Endothelial cell of umbilical vein (primary cell): ENCODE data around the gene DLGAP1.

ENCODE experiments used
- EZH2 ChIP-seq: IDR thresholded peaks from 2 replicates; pipeline ENCODE4 v1.6.1; 2012; ENCODE audit warnings: borderline replicate concordance, low read depth, mild to moderate bottlenecking, moderate library complexity, low read length, inconsistent platforms; ENCODE audit not compliant: severe bottlenecking
- FOS ChIP-seq: IDR thresholded peaks from 2 replicates; pipeline ENCODE4 v1.6.1; 2011; ENCODE audit warnings: mild to moderate bottlenecking, low read length, moderate library complexity, borderline replicate concordance; ENCODE audit not compliant: insufficient read depth
- GATA2 ChIP-seq: IDR thresholded peaks from 2 replicates; pipeline ENCODE4 v1.7.0; 2011; ENCODE audit warnings: low read depth, mild to moderate bottlenecking, moderate library complexity, mixed read lengths, low read length; ENCODE audit not compliant: insufficient read length, insufficient read depth
- JUN ChIP-seq: IDR thresholded peaks from 2 replicates; pipeline ENCODE4 v1.6.1; 2011; ENCODE audit warnings: borderline replicate concordance, low read depth; ENCODE audit not compliant: insufficient read length, insufficient read depth
- MYC ChIP-seq: IDR thresholded peaks from one replicate; pipeline ENCODE4 v1.6.1; 2011; ENCODE audit warnings: mild to moderate bottlenecking, low read depth, low read length
- POLR2A ChIP-seq: IDR thresholded peaks from 2 replicates; pipeline ENCODE4 v1.6.1; 2012; ENCODE audit warnings: low read depth, mild to moderate bottlenecking, control low read depth, low read length
- POLR2AphosphoS5 ChIP-seq: IDR thresholded peaks from 2 replicates; pipeline ENCODE4 v1.6.1; 2012; ENCODE audit warnings: low read depth, mild to moderate bottlenecking, control low read depth, low read length, moderate library complexity; ENCODE audit not compliant: insufficient read depth
- TF ChIP-seq, protein P1 (sequence below), 2 donors: IDR thresholded peaks; 1 replicate in 1 of 2; 2 replicates in 1 of 2; pipeline ENCODE4 v1.5.1; 2011; ENCODE audit warnings: low read length in 2 of 2, mild to moderate bottlenecking in 2 of 2, moderate library complexity in 2 of 2, control low read depth in 1 of 2, inconsistent platforms in 1 of 2, low read depth in 1 of 2; ENCODE audit not compliant: insufficient read depth in 1 of 2; ENCODE audit errors: extremely low read depth in 1 of 2
- TF ChIP-seq, protein P2 (sequence below): IDR thresholded peaks from 2 replicates; pipeline ENCODE4 v1.6.1; 2011; ENCODE audit not compliant: insufficient read depth, insufficient read length

DNA sequence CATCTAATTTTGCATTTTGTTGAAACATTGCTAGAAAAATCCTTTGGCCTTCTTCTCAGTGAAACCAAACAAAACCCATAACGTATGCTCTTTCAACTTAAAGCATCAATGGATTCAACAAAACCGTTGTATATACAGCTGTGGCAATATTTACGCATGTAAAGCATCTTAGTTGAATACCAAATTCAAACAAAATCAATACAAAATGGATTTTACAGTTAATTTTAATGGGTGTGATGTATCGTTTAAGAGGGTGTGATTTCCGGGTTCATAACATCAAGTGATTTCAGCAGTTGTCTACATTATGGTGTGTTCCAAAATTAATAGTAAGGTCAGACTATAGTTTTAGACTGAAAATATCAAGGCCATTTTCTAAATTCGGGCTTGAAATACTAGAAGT is 806.9 kb downstream of the DLGAP1 start:
- TF ChIP-seq, protein P1, sequence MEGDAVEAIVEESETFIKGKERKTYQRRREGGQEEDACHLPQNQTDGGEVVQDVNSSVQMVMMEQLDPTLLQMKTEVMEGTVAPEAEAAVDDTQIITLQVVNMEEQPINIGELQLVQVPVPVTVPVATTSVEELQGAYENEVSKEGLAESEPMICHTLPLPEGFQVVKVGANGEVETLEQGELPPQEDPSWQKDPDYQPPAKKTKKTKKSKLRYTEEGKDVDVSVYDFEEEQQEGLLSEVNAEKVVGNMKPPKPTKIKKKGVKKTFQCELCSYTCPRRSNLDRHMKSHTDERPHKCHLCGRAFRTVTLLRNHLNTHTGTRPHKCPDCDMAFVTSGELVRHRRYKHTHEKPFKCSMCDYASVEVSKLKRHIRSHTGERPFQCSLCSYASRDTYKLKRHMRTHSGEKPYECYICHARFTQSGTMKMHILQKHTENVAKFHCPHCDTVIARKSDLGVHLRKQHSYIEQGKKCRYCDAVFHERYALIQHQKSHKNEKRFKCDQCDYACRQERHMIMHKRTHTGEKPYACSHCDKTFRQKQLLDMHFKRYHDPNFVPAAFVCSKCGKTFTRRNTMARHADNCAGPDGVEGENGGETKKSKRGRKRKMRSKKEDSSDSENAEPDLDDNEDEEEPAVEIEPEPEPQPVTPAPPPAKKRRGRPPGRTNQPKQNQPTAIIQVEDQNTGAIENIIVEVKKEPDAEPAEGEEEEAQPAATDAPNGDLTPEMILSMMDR (IDR thresholded peaks at IDR 0.05; ENCODE audit: extremely low read depth in 1 of 2, insufficient read depth in 1 of 2, low read depth in 1 of 2, low read length in 2 of 2) = no peak
- TF ChIP-seq POLR2A (no peak), POLR2AphosphoS5 (no peak), JUN (no peak), EZH2 (no peak), MYC (no peak), FOS (no peak), GATA2 (no peak)
- TF ChIP-seq, protein P2, sequence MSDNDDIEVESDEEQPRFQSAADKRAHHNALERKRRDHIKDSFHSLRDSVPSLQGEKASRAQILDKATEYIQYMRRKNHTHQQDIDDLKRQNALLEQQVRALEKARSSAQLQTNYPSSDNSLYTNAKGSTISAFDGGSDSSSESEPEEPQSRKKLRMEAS = no peak
